ENCODE measurements around the gene PYDC1.
A peak's percentile ranks its signal among the peaks of the same experiment; 100 is the strongest.
"Not testable (repeated sequence)": the region's sequence is repeated elsewhere in the genome, so short reads cannot be mapped to it uniquely, and the experiment has no call there.

Gene PYDC1

DNA sequence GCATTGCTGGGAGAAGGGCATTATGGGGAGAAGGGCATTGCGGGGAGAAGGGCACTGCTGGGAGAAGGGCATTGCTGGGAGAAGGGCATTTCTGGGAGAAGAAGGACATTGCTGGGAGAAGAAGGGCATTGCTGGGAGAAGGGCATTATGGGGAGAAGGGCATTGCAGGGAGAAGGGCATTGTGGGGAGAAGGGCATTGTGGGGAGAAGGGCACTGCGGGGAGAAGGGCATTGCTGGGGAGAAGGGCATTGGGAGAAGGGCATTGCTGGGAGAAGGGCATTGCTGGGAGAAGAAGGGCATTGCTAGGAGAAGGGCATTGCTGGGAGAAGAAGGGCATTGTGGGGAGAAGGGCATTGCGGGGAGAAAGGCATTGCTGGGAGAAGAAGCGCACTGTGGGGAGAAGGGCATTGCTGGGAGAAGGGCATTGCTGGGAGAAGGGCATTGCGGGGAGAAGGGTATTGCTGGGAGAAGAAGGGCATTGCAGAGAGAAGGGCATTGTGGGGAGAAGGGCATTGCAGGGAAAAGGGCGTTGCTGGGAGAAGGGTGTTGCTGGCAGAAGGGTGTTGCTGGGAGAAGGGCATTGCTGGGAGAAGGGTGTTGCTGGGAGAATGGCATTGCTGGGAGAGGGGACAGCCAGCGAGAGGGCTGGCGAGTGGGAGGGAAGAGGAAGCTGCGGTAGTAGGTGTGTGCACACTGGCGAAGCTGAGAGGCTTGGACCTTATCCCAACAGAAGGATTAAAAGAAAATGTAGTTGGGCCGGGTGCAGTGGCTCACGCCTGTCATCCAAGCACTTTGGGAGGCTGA is 4.6 kb upstream of the PYDC1 start:
- no peak for DNase-seq (ENCODE audit: low spot score)

DNA sequence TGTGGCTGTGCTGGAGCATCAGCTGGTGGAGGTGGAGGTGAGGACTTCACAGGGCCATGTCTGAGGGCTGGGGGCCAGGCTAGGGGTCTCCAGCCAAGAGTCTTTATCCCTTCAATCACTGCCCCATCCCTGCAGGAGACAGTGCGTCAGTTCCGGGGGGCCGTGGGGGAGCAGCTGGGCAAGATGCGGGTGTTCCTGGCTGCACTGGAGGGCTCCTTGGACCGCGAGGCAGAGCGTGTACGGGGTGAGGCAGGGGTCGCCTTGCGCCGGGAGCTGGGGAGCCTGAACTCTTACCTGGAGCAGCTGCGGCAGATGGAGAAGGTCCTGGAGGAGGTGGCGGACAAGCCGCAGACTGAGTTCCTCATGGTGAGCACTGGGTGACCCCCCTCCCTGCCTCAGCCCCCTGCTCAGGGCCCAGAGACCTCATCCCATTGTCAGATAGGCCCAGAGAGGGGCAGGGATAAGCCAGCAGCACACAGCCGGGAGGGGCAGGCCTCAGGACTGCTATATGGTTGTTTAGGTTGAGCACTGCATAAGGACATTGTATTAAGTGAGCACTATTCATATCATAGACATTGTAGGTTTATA is 2.3 kb upstream of the PYDC1 start:
- DNase-seq (ENCODE audit: low spot score) = no peak

DNA sequence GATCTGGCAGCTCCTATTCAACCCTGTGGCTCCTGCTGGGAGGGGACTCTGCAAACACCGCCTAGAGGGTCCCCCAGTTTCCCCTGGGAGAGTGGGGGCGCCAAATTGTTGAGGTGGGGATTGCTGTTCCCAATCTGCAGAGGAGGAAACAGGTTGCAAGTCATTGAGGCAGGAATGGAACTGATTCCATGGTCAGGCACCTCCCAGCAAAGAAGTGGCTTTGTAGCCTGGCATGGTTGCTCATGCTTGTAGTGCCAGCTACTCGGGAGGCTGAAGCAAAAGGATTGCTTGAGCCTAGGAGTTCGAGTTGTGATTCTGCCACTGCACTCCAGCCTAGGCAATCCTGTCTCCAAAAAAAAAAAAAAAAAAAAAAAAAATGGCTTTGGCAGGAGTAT is 198 bp upstream of the PYDC1 start:
- no peak for DNase-seq (ENCODE audit: low spot score)

DNA sequence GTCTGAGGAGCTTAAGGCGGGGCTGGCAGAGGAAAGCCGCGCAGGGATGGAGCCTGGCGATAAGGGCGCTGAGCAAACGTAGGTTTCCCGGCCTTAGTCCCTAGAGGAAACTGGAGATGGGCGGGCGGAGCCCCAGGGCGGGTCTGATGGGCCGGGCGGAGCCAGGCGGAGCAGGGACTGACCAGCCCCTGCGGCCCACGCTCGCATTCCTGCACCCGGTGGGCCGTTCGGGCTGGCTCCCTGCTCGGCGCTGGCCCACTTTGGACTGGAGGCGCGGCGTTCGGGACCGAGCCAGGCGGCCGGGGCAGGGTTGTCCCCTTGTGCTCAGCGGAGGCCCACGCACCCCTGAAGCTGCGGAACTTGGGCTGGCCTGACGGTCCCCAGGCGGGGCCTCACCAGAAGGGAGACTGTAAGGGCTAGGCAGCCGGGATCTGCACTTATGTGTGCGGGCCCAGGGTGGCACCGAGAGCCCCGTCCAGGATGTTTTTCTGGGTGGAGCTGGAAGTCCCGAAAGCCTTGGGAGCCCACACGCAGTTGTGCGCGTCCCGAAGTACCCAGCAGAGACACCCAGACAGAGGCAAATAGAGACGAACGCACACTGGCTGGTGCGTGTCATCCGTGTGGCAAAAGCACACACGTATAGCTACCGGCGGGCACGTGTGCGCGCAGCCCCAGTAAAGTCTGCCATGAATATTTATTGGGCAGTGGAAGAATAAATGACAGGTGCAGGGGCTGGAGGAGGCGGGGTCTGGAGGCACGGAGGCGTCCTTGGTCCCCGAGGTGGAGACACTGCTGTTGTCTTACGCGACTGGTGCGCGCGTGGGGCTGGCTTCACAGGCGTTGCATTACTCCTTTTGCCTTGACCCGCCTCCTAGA is 1.4 kb downstream of the PYDC1 start:
- peak; percentile 96 for DNase-seq (ENCODE audit: low spot score)

DNA sequence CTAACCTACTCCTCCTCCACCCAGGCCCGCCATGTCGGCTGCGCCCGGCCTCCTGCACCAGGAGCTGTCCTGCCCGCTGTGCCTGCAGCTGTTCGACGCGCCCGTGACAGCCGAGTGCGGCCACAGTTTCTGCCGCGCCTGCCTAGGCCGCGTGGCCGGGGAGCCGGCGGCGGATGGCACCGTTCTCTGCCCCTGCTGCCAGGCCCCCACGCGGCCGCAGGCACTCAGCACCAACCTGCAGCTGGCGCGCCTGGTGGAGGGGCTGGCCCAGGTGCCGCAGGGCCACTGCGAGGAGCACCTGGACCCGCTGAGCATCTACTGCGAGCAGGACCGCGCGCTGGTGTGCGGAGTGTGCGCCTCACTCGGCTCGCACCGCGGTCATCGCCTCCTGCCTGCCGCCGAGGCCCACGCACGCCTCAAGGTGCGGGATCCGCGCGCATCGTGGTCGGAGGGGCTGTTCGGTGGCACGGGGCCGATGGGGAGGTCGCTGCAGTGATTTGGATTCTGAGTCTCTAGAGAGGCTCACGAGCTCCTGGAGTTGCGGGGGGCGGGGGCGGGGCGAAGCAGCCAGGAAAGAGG is 2.1 kb downstream of the PYDC1 start:
- no peak for DNase-seq (ENCODE audit: low spot score)

DNA sequence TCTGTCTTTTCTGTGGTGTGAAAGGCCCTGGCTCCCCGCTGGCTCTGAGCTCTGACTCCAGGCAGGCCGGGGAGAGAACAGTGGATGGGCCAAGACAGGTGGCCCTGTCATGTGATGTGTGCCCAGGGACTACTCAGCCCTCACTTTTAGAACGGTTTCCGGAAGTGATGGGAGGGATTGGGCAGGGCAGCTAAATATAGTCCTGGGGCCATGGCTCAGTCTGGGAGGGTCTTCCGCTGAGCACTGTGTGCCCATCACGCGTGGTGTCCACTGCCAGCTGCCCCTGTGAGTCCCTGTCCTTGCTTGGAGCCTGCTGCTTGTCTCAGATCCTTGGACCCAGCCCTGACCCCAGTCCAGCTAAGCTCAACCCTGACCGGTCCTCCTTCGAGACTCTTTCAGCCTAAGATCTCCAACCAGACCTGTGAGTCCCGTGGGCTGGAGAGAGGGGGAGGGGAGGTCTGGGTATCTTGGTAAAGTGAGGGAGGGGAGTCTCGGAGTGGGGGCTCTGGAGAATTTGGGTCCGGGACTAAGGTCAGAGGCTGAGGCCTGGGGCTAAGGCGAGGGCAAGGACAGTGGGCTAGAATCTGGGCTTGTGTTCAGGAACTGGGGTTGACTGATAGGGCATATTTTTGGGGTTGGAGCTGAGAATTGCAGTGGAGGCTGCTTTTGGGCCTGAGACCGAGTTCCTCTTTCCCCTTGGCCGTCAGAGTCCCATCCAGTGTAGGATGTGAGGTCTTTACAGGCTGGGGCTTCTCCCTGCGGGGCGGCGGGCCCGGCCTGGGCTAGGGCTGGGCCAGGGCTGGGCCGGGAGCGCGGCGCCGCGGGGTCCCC is 2.8 kb downstream of the PYDC1 start, which contains the start of gene TRIM72:
Gene TRIM72 (plus strand): TSS at position 243 of the 831 bp plus-strand sequence. CDS start 620 bp downstream, outside the sequence.
- no peak for DNase-seq (ENCODE audit: low spot score)

DNA sequence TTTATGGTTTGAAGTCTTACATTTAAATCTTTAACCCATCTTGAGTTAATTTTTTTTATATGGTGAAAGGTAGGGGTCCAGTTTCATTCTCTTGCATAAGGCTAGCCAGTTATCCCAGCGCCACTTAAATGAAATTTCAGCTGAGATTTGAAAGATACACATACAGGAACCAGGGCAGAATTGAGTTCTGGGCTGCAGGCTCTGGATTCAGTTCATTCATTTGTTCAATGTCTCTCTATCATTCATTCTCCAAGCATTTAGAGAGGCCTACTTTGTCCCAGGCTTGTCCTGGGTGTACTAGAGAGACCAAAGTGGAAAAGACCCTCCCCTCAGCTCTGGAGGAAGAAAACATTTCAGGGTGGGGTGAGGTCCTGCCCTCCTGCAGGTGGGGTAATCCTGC is 3.6 kb downstream of the PYDC1 start:
- DNase-seq (ENCODE audit: low spot score) = no peak

DNA sequence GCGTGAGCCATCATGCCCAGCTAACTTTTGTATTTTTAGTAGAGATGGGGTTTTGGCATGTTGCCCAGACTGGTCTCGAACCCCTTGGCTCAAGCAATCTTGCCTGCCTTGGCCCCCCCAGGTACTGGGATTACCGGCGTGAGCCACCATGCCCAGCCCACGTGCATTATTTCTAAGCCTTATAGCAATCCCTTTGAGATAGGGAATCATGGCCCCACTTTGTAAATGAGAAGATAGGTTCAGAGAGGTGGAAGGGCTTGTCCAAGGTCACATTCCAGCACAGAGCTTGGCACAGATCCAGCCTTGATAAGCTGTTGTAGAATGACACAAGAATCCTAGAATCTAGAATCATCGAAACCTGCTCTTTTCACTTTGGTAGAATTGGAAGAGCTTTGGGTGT is 10.2 kb downstream of the PYDC1 start:
- no peak for DNase-seq (ENCODE audit: low spot score)

DNA sequence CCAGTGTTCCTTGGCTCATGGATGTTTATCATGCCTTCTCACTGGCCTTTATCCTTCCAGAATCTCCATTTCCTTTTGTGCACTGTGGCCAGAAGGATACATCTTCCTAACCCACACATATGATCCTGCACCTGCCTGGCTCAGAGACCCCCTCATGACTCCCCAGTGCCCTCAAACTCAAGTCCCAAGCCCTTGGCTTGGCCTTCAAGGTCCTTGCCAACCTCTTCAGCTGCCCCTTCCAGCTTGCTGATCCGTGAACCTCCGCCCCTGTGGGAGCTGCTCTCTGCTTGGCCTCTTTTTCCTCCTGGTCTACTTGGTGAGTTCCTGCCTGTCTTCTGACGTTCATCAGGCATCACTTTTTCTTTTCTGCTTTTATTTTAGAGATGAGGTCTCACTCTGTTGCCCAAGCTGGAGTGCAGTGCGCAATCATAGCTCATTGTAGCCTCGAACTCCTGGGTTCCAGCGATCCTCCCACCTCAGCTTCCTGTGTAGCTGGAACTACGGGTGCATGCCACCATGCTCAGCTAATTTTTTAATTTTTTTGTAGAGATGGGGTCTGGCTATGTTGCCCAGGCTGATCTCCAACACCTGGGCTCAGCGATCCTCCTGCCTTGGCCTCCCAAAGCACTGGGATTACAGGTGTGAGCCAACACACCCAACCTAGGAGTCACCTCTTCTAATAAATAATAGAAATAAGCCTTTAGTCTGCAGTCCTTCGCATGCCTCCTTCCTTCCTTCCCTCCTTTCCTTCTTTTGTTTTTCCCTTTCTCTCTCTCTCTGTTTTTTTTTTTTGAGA is 11.9 kb downstream of the PYDC1 start:
- no peak for DNase-seq (ENCODE audit: low spot score)

DNA sequence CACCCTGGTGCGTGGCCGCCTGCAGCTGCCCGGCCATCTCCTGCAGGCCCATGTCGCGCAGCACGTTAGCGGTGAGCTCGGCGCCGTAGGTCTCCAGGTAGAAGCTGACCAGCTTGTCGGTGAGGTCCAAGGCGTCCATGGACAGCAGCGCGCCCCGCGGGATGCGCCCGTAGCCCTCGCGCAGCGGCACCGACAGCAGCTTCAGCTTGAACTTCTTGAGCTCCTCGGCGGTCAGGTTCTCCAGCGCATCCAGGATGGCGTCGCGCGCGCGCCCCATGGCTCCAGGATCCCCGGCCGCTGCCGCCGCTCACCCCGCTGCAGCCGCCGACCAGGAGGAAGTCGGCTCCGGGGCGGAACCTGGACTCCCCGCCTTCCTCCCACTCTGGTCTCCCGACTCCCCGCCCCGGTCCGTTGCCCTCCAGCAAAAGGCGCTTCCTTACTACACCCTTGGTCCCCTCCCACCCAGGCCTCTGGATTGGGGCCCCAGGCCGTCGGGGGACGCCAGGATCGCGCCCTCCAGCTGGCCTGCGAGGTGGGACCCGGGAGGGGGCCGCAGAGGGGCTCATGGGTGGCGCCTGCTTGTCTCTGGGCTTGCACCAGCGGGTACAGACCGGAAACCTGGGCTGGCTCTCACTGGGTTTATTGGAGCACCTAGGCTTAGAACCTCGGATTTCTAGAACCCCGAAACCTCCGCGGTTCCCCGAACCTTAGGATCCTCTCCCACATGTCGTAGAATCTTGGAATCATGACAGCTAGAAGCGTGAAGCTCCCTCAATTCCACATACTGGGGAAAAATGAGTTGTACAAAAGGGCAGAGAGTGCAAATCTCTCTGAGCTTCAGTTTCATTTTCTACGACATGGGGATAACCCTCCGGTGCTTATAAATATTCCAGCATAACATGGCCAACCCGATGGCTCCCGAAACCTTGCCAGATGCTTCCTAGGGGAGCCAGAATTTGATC is 14.2 kb downstream of the PYDC1 start, which contains the start of gene PYCARD:
Gene PYCARD (minus strand): TSS at position 347 of the 962 bp plus-strand sequence. CDS start 70 bp downstream, at position 277.
- no peak for DNase-seq (ENCODE audit: low spot score)

DNA sequence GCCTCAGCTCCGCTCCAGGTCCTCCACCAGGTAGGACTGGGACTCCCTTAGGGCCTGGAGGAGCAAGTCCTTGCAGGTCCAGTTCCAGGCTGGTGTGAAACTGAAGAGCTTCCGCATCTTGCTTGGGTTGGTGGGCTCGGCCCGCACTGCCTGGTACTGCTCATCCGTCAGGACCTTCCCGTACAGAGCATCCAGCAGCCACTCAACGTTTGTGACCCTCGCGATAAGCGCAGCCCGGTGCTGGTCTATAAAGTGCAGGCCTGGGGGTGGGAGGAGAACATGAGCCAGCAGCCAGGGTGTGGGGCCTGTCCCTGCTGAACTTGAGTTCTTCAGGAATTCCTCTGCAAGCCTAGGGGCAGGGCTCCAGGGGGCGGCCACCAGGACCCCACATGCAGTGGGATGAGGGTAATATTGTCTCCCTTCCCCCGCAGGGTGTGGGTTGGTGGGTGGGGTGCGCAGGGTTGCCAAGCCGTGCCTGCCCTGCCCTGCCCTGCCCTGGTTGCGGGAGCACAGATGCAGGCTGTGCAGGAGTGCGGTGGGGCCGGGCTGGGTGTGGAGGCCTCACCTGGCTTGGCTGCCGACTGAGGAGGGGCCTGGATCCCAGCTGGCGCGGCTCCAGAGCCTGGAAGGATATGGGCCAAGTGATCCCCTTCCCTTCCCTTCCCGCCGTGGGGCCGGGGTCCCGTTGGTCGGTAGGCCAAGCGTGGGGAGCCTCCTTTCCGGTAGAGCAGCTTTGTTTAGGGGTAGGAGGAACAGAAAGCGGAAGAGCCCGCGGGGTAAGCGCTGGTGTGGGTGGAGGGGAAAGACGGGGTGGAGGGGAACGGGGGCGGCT is 15.1 kb downstream of the PYDC1 start:
- no peak for DNase-seq (ENCODE audit: low spot score)

DNA sequence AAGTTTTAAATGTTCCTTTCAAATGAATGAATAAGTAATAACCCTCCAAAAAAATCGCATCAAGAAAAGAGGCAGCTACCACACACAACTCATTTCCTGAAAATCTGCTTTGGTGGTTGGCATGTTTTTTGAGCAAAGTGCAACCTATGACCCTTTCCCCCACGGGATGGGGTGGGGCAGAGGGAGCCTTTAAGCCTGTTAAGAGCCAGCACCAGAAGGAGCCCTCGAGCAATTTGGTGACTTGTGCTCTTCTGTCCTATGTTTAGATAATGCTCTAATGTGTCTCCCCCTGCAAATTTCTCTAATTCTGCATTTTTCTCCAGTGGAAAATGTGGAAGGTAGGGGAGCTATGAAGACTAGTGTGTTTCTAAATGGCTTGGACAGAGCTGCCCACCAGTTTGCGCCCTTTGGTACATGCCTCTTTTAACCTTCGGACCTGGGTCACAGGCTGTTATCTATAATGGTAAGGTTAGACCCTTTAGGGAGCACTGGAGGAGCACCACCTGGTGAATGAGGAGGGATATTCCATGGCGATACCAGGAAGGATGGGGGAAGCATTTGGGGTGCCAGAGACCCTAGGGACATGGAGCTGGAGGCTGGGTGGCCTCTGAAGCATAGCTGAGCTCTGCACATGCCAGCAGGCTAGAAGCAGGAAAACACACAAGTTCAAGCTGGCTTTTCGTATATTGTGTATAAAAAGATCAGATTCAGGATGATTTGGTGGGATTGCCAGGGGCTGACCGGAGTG is 15.9 kb downstream of the PYDC1 start:
- DNase-seq (ENCODE audit: low spot score) = no peak

DNA sequence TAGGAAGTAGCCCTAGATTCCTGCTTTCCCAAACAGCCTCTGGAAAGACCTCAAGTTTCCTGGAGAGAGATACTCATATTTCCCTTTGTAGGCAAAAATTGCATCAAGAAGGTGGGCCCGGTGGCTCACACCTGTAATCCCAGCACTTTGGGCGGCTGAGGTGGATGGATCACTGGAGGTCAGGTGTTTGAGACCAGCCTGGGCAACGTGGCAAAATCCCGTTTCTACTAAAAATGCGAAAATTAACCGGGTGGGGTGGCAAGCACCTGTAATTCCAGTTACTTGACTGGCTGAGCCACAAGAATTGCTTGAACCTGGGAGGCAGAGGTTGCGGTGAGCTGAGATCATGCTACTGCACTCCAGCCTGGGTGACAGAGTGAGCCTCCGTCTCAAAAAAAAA is 16.8 kb downstream of the PYDC1 start:
- not testable (repeated sequence) for DNase-seq (ENCODE audit: low spot score)

DNA sequence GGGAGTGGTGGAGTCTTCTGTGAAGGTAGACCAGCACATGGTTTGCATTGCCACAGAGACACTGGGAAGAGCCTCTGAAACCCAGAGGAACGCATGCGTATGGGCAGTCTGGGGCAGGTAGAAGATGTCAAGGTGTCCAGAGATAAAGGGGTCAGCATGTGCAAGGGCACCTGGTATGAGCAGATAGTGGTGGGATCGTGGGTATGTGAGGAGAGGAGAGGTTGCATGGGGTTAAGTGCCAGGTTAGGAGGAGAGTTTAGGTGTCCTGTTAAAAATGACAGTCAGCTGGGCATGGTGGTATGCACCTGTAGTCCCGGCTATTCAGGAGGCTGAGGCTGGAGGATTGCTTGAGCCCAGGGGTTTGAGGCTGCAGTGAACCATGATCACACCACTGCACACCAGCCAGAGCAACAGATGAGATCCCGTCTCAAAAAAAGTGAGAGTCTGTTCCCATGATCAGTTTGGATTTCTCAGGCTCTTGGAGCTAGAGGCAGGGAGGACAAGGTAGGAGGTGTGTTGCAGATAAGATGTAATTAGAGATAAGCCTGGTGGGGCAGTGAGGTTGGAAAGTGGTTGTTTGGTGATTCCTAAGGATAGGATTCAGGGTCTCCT is 17.4 kb downstream of the PYDC1 start:
- no peak for DNase-seq (ENCODE audit: low spot score)

DNA sequence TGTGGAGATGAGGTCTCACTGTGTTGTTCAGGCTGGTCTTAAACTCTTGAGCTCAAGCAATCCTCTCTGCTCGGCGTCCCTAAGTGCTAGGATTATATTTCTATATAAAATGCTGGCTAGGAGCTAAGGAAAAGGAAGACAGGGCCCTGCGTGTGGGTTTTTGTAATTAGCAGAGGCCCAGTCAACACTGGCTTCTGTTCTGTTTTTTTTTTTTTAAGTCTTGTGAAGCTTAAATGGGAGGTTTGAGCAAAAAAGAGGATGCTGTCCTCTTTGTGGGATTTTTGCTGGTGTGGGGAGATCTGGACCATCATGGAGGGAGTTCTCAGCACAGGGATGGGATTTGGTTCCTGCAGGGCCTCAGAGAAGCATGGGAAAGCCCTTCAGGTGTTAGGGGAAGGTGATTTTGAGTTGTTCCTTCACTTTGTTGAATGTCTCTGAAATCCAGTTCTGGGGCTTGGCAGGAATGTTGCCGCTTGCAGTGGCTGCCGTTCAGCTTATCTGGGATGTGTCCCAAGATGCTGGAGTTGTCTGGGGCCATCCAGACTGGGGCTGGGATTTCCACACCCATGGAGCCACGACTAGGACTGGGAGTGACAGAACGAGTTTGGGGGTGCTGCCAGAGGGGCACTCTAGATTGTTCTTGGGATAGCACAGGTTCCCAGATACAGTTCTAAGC is 18.6 kb downstream of the PYDC1 start:
- no peak for DNase-seq (ENCODE audit: low spot score)

DNA sequence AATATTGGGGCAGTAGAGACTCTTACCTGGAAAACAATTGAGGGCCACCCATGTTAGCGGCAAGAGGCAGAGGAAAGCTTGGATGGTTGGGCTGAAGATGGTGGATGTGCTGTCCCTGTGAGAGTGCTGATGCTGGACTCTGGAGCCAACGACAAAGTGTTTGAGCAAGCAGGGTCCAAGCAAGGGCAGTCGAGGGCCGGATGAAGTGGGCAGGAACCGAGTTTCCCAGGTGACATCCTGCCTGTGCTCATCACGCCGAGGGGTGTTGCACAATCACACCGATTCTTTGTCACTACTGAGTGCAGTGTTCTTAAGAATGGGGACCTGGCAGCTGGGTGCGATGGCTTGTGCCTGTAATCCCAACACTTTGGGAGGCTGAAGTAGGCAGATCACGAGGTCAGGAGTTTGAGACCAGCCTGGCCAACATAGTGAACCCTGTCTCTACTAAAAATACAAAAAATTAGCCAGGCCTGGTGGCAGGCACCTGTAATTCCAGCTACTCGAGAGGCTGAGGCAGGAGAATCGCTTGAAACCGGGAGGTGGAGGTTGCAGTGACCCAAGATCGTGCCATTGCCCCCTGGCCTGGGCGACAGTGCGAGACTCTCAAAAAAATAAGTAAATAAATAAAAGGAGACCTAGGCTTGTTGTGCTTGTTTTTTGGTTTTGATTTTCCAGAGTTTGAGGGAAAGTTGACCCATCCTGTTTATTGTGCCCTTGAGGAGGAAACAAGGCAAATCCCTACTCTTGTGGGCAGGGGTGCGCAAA is 20.4 kb downstream of the PYDC1 start:
- DNase-seq (ENCODE audit: low spot score) = no peak

All from HuH-7.5 (cell line).